OCI-LY7 (cell line): Measurements from ENCODE around the gene RIPK4. TPM values are rescaled to one million over a fixed set of nuclear protein-coding genes. Genes with fewer than 3 reads are reported as not detected.

ENCODE experiments used
- BruUV-seq: library from RNA; stranded (reverse); fragments of 400-500 nt; replicated peaks from 2 replicates; lab custom pipeline; 2021; lab: Mats Ljungman, UMichigan
- CTCF ChIA-PET: fragments of 300-600 bp; sonication (Branson Sonifier 250); formaldehyde crosslinking; loops from one replicate; lab custom pipeline; 2022; ENCODE audit warnings: antibody characterized with exemption; ENCODE audit not compliant: unreplicated experiment; lab: Charles Lee
- POLR2A ChIA-PET: fragments of 300-600 bp; sonication (Branson Sonifier 250); formaldehyde crosslinking; loops from one replicate; lab custom pipeline; 2022; ENCODE audit warnings: antibody characterized with exemption; lab: Charles Lee
- DNase-seq: peaks from one replicate; pipeline ENCODE4 v3.0.0-alpha.2; 2015; ENCODE audit warnings: low spot score
- H2AFZ ChIP-seq: fragments of 200-600 bp; sonication (generic), shearing (Covaris generic); 2 replicates; pipeline ENCODE4 v1.6.1; 2014; ENCODE audit warnings: mild to moderate bottlenecking, antibody characterized with exemption, low read length, moderate library complexity
- H3K27ac ChIP-seq: fragments of 200-600 bp; sonication (generic); 2 replicates; pipeline ENCODE4 v1.5.1; 2014; ENCODE audit warnings: mixed run types, low read depth, mild to moderate bottlenecking, moderate library complexity, low read length, inconsistent platforms; ENCODE audit not compliant: poor library complexity, severe bottlenecking
- H3K36me3 ChIP-seq: fragments of 200-600 bp; sonication (generic); 2 replicates; pipeline ENCODE4 v1.6.1; 2014; ENCODE audit warnings: mild to moderate bottlenecking, antibody characterized with exemption, low read length, moderate library complexity, mixed read lengths; ENCODE audit not compliant: insufficient read depth
- H3K4me1 ChIP-seq: fragments of 200-600 bp; sonication (generic); 2 replicates; pipeline ENCODE4 v1.5.1; 2014; ENCODE audit warnings: mild to moderate bottlenecking, low read length; ENCODE audit not compliant: insufficient read depth, poor library complexity, severe bottlenecking
- H3K4me2 ChIP-seq: fragments of 200-600 bp; sonication (generic); 2 replicates; pipeline ENCODE4 v1.6.1; 2014; ENCODE audit warnings: mild to moderate bottlenecking, low read length
- H3K4me3 ChIP-seq: fragments of 200-600 bp; sonication (generic); 2 replicates; pipeline ENCODE4 v1.5.1; 2014; ENCODE audit warnings: mild to moderate bottlenecking, low read depth, low read length; ENCODE audit not compliant: poor library complexity, severe bottlenecking
- H3K79me2 ChIP-seq: fragments of 200-600 bp; sonication (generic); 2 replicates; pipeline ENCODE4 v1.6.1; 2016; ENCODE audit warnings: low read depth, mild to moderate bottlenecking, low read length, moderate library complexity, mixed read lengths; ENCODE audit not compliant: insufficient read depth
- H3K9me2 ChIP-seq: fragments of 200-600 bp; sonication (generic); 2 replicates; pipeline ENCODE4 v1.6.1; 2016; ENCODE audit warnings: mild to moderate bottlenecking, low read length, mixed read lengths; ENCODE audit not compliant: insufficient read depth
- H3K9me3 ChIP-seq: fragments of 200-600 bp; sonication (generic); 2 replicates; pipeline ENCODE4 v1.6.1; 2014; ENCODE audit warnings: mild to moderate bottlenecking, mixed run types, low read length, mixed read lengths
- H4K20me1 ChIP-seq: fragments of 200-600 bp; sonication (generic); 2 replicates; pipeline ENCODE4 v1.6.1; 2014; ENCODE audit warnings: mild to moderate bottlenecking, antibody characterized with exemption, low read length, moderate library complexity, mixed read lengths; ENCODE audit not compliant: insufficient read depth
- CTCF ChIP-seq: fragments of 200-600 bp; sonication (generic); conservative IDR thresholded peaks from 2 replicates; pipeline ENCODE4 v1.5.1; 2014; ENCODE audit warnings: mild to moderate bottlenecking, antibody characterized with exemption, low read length, moderate library complexity, mixed read lengths
- EZH2phosphoT487 ChIP-seq: fragments of 200-600 bp; sonication (generic); IDR thresholded peaks from 2 replicates; pipeline ENCODE4 v1.6.1; 2018; ENCODE audit warnings: low read depth, borderline replicate concordance, mild to moderate bottlenecking, mixed run types, antibody characterized with exemption, low read length, moderate library complexity, mixed read lengths
- intact Hi-C: fragments of 100-400 bp; cut with micrococcal nuclease; formaldehyde crosslinking; loops from one replicate; pipeline ENCODE4 v1.10.0; 2022; ENCODE audit not compliant: unreplicated experiment
- total RNA-seq, 2 experiments: library from RNA; depleted of rRNA in 1 of 2; stranded (reverse); fragments of >200 nt in 1 of 2; shearing (Covaris generic) in 1 of 2; gene quantifications; 2 replicates each; pipeline ENCODE4 v1.2.3, GENCODE V29; 2014 to 2022

The RIPK4 gene
- total RNA-seq, 2 experiments from 2014 or later: 0.08 to 0.19 TPM

GRCh38 chr21:41711416-41712007 lies 55.3 kb downstream of the RIPK4 start:
- H3K4me1 ChIP-seq: no peaks in the 10 kb centered on the region
- H3K9me2 ChIP-seq: no peaks in the 10 kb centered on the region
- no peak overlapping the region for H2AFZ ChIP-seq
- no peak overlapping the region for H3K27ac ChIP-seq
- no peaks in the 10 kb centered on the region for H3K79me2 ChIP-seq
- intact Hi-C loops: no loop called here
- H4K20me1 ChIP-seq: no peaks in the 10 kb centered on the region
- no peak overlapping the region for H3K4me2 ChIP-seq
- no peak overlapping the region for H3K4me3 ChIP-seq
- H3K9me3 ChIP-seq: no peaks in the 10 kb centered on the region
- H3K36me3 ChIP-seq: no peaks in the 10 kb centered on the region
- ChIA-PET POLR2A (no interaction called here), CTCF (no interaction called here)
- no TSS peak for BruUV-seq
- TF ChIP-seq CTCF: no peak
- DNase-seq: no peak

GRCh38 chr21:41710823-41711160 lies 56.1 kb downstream of the RIPK4 start:
- no peak overlapping the region for H3K27ac ChIP-seq
- no peaks in the 10 kb centered on the region for H3K4me1 ChIP-seq
- ChIA-PET CTCF (no interaction called here), POLR2A (no interaction called here)
- DNase-seq: no peak
- no peak for TF ChIP-seq EZH2phosphoT487
- TF ChIP-seq CTCF: no peak
- H3K4me3 ChIP-seq: no peak overlapping the region
- intact Hi-C loops: no loop called here
- no peaks in the 10 kb centered on the region for H3K9me2 ChIP-seq
- BruUV-seq: no TSS peak
- no peaks in the 10 kb centered on the region for H4K20me1 ChIP-seq
- H3K36me3 ChIP-seq: no peaks in the 10 kb centered on the region
- H3K4me2 ChIP-seq: no peak overlapping the region
- H2AFZ ChIP-seq: no peak overlapping the region
- no peaks in the 10 kb centered on the region for H3K9me3 ChIP-seq
- H3K79me2 ChIP-seq: no peaks in the 10 kb centered on the region

- H3K79me2 ChIP-seq: no peaks in the 10 kb centered on the region
- no peak for TF ChIP-seq EZH2phosphoT487
- no peak for TF ChIP-seq CTCF
- no peaks in the 10 kb centered on the region for H3K36me3 ChIP-seq
- no peaks in the 10 kb centered on the region for H4K20me1 ChIP-seq
- H2AFZ ChIP-seq: no peak overlapping the region
- no TSS peak for BruUV-seq
- CTCF ChIA-PET: no interaction called here
- no peak for DNase-seq
- H3K4me2 ChIP-seq: no peak overlapping the region
- POLR2A ChIA-PET: interaction anchor here (0.5 kb wide), 1 partner anchor 14 kb away, joined by 3 read pairs; no protein-coding TSS in a partner anchor
- H3K4me3 ChIP-seq: no peak overlapping the region
- no peaks in the 10 kb centered on the region for H3K4me1 ChIP-seq
- H3K9me3 ChIP-seq: no peaks in the 10 kb centered on the region
- H3K9me2 ChIP-seq: no peaks in the 10 kb centered on the region
- no peak overlapping the region for H3K27ac ChIP-seq
- intact Hi-C loops: no loop called here
Observed at GRCh38 chr21:41709965-41710822, 56.7 kb downstream of the RIPK4 start.
